GM21825 (cell line): ENCODE results near the gene IL4R.
A peak's percentile ranks its signal among the peaks of the same experiment; 100 is the strongest.
"Not testable (repeated sequence)": the region's sequence is repeated elsewhere in the genome, so short reads cannot be mapped to it uniquely, and the experiment has no call there.

Experiments used
- ATAC-seq: cut with Tn5 transposase; IDR thresholded peaks from one replicate; pipeline ENCODE4 v1.9.1; 2021; ENCODE audit warnings: mild to moderate bottlenecking, moderate library complexity; ENCODE audit not compliant: unreplicated experiment

The IL4R gene

GRCh38 chr16:27377666-27378485 is 64.1 kb downstream of the IL4R start:
- ATAC-seq: no peak

- no peak for ATAC-seq
These were observed 65.2 kb downstream of the IL4R start for GRCh38 chr16:27378871-27379481.

DNA sequence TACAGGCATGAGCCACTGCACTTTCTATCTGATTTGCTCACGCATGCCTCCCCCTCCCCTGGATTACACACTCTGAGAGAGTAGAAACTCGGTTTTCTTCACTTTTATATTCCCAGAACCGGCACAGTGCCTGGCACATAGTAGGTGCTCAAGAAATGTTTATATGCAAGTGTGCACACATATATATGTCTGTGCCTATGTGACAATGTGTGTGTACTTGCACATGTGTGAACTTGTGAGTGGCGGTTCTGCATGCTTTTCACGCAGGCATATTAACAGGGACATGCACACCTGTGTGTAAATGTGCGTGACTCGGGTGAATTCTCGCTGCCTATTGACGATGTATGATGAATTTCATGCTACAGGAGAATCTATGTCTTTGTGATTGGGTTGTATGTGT is 66.1 kb downstream of the IL4R start:
- no peak for ATAC-seq

DNA sequence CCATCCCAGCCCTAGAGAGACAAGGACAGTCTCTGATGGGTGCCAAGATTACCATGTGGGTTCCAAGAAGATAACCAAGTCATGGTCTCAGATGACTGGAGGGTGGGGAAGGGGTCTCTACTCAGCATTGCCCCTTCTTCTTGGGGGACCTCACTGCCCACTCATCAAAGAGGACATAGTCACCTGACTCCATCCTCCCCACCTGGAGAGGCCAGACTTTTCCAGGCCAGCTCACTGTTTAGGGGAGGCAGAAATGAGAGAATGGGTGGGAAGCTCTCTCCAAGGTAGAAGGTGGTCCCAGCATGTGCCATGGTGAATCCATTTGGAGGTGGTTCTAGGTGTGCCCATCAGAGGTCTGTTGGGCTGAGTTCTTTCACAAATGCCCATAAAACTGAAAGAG is 67.5 kb downstream of the IL4R start:
- ATAC-seq: no peak

DNA sequence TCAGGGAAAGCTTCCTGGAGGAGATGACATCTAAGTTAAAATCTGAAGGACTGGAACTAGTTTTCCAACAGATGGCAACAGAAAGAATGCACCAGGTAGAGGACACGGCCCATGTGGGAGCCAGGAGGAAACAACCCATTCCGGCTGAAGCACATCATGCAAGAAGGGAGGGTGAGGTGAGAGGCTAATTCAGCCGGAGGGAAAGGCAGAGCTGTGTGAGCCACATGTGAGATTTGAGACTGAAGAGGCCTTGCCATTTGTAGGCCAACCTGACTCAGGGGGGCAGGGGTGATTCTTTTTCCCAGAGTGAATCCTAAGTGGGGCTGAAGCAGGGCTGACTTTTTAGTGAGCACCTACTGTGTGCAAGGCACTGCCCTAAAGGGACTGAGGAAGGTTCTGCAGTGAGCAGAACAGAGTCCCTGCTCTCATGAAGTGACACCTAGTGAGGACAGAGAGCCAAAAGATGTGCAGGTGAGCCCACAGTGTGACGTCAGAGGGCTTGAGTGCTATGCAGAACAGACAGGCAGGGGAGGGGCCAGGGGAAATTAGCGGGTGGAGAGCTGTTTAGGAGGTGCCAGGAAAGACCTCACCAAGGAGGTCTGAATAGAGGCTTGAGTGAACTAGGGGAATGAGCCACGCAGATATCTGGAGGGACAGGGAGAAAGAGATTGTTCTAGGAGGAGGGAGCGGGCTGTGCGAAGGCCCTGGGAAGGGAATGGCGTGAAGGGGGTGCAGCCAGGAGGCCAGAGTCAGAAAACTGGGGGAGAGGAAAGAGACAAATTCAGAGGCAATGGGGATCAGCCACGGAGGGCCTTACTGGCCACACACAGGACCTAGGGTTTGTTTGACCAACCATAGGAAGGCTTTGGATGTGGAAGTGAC is 68.4 kb downstream of the IL4R start:
- ATAC-seq: no peak

DNA sequence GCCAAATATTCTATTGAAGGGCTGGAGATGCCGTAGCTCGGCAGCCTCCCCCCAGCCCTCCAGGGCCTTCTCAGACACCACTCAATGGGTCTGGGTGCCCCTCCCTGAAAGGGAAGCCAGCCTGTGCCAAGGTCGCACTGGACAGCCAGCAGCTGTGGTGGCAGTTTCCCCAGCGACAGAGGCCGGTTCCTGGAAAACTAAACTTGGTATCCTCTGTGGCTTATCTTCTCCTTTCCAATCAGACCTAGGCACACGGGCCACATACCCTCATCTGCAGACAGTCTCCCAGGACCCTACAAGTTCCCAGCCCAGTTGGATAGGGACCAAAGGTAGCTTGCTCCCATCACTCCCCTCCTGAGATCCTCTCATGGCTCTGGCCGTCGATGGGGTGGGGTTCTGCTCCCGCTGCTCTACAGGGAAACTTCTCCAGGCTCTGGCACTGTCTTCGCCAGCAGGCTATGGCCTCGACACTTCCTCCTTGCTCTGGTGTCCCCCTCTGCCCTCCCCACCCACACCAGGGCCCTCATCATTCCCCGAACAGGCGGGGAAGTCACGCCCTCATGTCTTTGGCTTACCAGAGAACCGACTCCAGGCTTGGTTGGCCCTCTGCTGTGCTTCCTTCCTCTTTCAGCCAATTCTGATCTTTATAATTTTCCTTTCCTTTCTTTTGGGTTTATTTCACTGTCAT is 69.9 kb downstream of the IL4R start:
- ATAC-seq: no peak

DNA sequence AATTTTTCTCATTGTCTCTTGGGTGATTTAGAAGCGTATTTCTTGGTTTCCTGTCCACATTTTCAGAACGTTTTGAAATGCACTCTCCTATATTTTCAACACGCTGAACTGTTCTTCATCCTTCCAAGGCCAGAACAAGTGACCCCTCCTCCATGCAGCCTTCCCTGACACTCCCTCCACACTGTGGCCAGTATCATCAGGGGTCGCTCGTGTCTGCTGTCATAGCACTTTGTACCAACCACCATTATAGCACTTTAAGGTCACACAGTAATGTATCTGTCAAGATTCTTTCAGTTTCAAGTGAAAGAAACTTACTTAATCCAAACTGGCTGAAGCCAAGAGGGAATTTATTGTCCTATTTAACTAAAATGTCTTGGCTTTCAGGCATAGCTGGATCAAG is 70.7 kb downstream of the IL4R start:
- no peak for ATAC-seq

- no peak for ATAC-seq
These were observed 71.6 kb downstream of the IL4R start for GRCh38 chr16:27385398-27385797.

GRCh38 chr16:27386674-27387073 is 72.9 kb downstream of the IL4R start:
- ATAC-seq: no peak

DNA sequence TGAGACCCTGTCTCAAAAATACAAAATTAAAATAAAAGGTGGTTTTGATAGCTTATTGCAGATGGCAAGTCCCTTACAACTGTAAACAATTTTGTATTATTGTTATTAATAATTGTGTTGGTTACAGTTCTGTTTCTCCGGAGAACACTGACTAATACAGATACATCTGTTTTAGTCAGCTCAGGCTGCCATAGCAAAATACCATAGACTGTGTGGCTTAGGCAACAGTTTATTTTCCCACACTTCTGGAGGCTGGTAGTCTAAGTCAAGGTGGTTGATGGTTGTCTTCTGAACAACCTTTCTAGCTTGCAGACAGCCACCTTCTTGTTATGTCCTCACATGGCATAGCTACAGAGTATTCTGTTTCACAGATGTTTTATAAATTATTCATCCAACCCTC is 74.0 kb downstream of the IL4R start:
- ATAC-seq: peak; percentile 50

DNA sequence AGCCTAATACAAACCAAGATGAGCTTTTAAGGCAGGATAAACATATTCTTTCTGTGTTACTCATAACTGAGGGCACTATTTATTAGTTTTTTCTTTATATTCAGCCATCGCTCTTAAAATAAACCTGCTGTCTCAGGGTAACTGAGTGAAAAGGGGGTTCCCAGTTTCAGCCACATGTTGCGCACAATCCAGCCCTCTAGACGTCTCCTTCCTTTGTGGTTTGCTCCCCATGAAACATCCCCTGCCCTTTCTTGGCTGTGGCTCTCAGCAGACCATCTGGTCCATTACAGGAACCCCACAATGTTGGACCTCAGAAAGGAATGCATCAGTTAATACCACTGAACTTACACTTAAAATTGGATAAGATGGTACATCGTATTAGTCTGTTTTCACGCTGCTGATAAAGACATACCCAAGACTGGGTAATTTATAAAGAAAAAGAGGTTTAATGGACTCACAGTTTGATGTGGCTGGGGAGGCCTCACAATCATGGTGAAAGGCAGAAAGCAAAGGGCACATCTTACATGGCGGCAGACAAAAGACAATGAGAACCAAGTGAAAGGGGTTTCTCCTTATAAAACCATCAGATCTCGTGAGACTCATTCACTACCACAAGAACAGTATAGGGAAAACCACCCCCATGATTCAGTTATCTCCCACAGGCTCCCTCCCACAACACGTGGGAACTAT is 75.6 kb downstream of the IL4R start:
- ATAC-seq: no peak

- no peak for ATAC-seq
These were observed 76.4 kb downstream of the IL4R start for GRCh38 chr16:27390151-27390550.

- no peak for ATAC-seq
These were observed 78.9 kb downstream of the IL4R start for GRCh38 chr16:27392671-27393070.

- no peak for ATAC-seq
These were observed 80.7 kb downstream of the IL4R start for GRCh38 chr16:27394516-27394915.

- ATAC-seq: not testable (repeated sequence)
These were observed 84.6 kb downstream of the IL4R start for GRCh38 chr16:27398341-27398893.

DNA sequence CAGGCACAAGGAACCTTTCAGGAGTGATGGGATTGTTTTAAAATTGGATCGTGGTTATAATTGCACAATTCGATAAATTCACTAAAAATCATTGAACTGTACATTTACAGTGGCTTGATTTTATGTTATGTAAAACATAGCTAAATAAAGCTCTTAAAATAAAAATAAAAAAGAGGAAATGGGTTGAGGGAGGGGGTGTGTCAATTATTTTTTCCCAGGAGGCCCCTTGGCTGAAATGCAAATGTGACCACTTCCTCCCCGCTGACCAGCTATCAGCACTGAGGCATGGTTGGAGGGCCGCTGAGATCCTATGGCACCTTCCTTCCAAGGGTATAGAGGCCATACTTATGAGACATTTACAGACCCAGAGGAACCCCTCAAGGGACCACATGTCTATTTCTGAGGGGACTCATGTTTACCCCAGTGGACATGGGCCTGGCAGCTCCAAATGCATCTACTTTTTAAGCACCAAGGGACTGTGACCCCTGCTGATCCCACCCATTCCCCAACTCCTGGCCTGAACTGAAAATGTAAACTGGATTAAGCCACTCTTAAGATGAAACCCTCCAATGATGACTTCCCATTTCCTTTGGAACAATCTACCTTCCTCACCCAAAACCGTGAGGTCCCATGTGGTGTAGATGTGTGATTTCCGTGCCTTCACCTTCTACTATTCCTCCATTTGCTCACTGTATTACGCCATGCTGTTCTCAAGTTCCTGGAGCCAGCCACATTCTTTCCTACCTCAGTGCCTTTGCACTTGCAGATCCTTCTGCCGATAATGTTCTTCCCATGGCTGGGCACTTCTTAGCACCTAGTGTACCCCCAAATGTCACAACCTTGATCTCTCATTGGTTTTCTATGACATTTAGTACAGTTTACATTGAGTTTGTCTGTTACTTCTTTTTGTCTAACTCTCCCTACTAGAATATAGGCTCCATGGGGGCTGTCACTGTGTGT is 85.4 kb downstream of the IL4R start:
- peak; percentile 31 for ATAC-seq

DNA sequence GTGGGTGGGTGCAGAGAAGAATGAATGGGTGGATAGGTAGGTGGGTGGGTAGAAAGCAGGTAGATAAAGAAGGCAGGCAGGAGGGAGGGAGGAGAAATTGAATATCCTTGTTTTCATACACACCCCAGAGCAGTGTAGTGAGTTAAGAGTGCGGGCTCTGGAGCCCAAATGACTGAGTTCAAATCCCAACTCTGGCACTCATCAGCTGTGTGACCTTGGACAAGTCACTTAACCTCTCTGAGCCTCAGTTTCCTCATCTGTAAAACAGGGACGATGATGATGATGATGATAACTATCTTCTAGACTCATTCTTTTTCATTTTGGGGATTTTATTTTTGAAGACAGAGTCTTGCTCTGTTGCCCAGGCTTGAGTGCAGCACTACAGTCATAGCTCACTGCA is 86.2 kb downstream of the IL4R start:
- no peak for ATAC-seq

DNA sequence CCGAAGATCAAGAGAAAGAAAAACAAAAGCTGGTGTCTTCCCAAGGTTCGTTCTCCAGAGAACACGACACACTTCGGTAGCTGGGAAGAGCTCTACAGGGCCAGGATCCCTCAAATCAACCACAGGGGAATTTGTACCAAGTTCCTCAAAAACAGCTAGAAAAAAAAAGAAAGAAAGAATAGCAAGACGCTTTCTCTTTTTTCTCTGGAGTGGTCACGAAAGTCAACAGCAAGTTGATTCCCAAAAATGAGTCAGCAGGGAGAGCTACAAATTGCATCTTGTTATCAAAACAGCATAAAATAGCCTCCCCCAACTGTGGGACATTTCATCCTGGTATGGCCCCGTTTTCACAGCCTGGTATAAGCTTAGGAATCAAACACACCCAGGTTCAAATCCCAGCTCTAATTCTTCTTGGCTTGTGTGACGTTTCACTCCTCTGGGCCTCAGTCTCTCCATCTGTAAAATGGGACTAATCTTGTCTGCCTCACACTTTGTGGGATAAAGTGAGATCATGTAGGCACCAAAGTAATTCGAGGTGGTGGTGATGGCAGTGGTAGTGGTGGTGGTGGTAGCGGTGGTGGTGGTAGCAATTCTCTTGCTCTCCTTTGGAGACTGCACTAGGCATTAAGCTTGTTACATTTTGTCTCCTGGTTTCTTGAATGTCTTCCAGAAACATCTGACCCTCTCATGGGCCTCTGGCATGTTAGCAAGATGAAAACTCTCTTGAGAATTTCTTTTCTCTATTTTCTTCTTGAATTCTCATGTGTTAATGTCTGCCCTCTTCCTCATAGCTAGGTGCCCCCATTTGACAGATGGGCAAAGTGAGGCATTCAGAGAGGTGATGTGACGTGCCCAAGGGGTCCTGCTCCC is 87.2 kb downstream of the IL4R start:
- no peak for ATAC-seq
